ENCODE data around the gene PLEKHG4B.
"Not testable (repeated sequence)": the region's sequence is repeated elsewhere in the genome, so short reads cannot be mapped to it uniquely, and the experiment has no call there.

The PLEKHG4B gene

GRCh38 chr5:163841-164240 lies 71.9 kb downstream of the PLEKHG4B start:
- H3K4me3 ChIP-seq (ENCODE audit: low read length): no peak overlapping the region
- H3K9me3 ChIP-seq (ENCODE audit: control insufficient read depth, low read length): no peaks in the 10 kb centered on the region
- no peak overlapping the region for H3K9ac ChIP-seq (ENCODE audit: low read length)
- no peaks in the 10 kb centered on the region for H3K4me1 ChIP-seq (ENCODE audit: control insufficient read depth, insufficient read depth, low read length)
- no peaks in the 10 kb centered on the region for H3K36me3 ChIP-seq (ENCODE audit: control insufficient read depth, insufficient read depth, low read length)
- no peaks in the 10 kb centered on the region for H3K27me3 ChIP-seq (ENCODE audit: control insufficient read depth, insufficient read depth, low read length)

- no peak overlapping the region for H3K9ac ChIP-seq (ENCODE audit: low read length)
- H3K4me1 ChIP-seq (ENCODE audit: control insufficient read depth, insufficient read depth, low read length): no peaks in the 10 kb centered on the region
- H3K36me3 ChIP-seq (ENCODE audit: control insufficient read depth, insufficient read depth, low read length): no peaks in the 10 kb centered on the region
- no peaks in the 10 kb centered on the region for H3K27me3 ChIP-seq (ENCODE audit: control insufficient read depth, insufficient read depth, low read length)
- no peak overlapping the region for H3K4me3 ChIP-seq (ENCODE audit: low read length)
- no peaks in the 10 kb centered on the region for H3K9me3 ChIP-seq (ENCODE audit: control insufficient read depth, low read length)
Measured at GRCh38 chr5:164244-164643, 72.3 kb downstream of the PLEKHG4B start.

- H3K9me3 ChIP-seq (ENCODE audit: control insufficient read depth, low read length); H3K4me1 ChIP-seq (ENCODE audit: control insufficient read depth, insufficient read depth, low read length); H3K9ac ChIP-seq (ENCODE audit: low read length); H3K36me3 ChIP-seq (ENCODE audit: control insufficient read depth, insufficient read depth, low read length); H3K4me3 ChIP-seq (ENCODE audit: low read length); H3K27me3 ChIP-seq (ENCODE audit: control insufficient read depth, insufficient read depth, low read length): not testable (repeated sequence)
Measured at GRCh38 chr5:164783-165182, 72.8 kb downstream of the PLEKHG4B start.

GRCh38 chr5:166441-167372 lies 74.7 kb downstream of the PLEKHG4B start:
- Histone ChIP-seq H3K9me3 (ENCODE audit: control insufficient read depth, low read length) (no peaks in the 10 kb centered on the region), H3K4me1 (ENCODE audit: control insufficient read depth, insufficient read depth, low read length) (no peaks in the 10 kb centered on the region), H3K27me3 (ENCODE audit: control insufficient read depth, insufficient read depth, low read length) (no peaks in the 10 kb centered on the region), H3K9ac (ENCODE audit: low read length) (no peak overlapping the region), H3K36me3 (ENCODE audit: control insufficient read depth, insufficient read depth, low read length) (no peaks in the 10 kb centered on the region), H3K4me3 (ENCODE audit: low read length) (no peak overlapping the region)

- H3K9me3 ChIP-seq (ENCODE audit: control insufficient read depth, low read length): no peaks in the 10 kb centered on the region
- no peaks in the 10 kb centered on the region for H3K36me3 ChIP-seq (ENCODE audit: control insufficient read depth, insufficient read depth, low read length)
- H3K4me3 ChIP-seq (ENCODE audit: low read length): no peak overlapping the region
- H3K9ac ChIP-seq (ENCODE audit: low read length): no peak overlapping the region
- no peaks in the 10 kb centered on the region for H3K27me3 ChIP-seq (ENCODE audit: control insufficient read depth, insufficient read depth, low read length)
- H3K4me1 ChIP-seq (ENCODE audit: control insufficient read depth, insufficient read depth, low read length): no peaks in the 10 kb centered on the region
Measured at GRCh38 chr5:167511-167910, 75.5 kb downstream of the PLEKHG4B start.

GRCh38 chr5:167982-168660 lies 76.2 kb downstream of the PLEKHG4B start:
- Histone ChIP-seq H3K4me3 (ENCODE audit: low read length) (no peak overlapping the region), H3K9ac (ENCODE audit: low read length) (no peak overlapping the region), H3K9me3 (ENCODE audit: control insufficient read depth, low read length) (no peaks in the 10 kb centered on the region), H3K36me3 (ENCODE audit: control insufficient read depth, insufficient read depth, low read length) (no peaks in the 10 kb centered on the region), H3K4me1 (ENCODE audit: control insufficient read depth, insufficient read depth, low read length) (no peaks in the 10 kb centered on the region), H3K27me3 (ENCODE audit: control insufficient read depth, insufficient read depth, low read length) (no peaks in the 10 kb centered on the region)

- Histone ChIP-seq H3K9me3 (ENCODE audit: control insufficient read depth, low read length) (no peaks in the 10 kb centered on the region), H3K27me3 (ENCODE audit: control insufficient read depth, insufficient read depth, low read length) (no peaks in the 10 kb centered on the region), H3K4me1 (ENCODE audit: control insufficient read depth, insufficient read depth, low read length) (no peaks in the 10 kb centered on the region), H3K4me3 (ENCODE audit: low read length) (no peak overlapping the region), H3K9ac (ENCODE audit: low read length) (no peak overlapping the region), H3K36me3 (ENCODE audit: control insufficient read depth, insufficient read depth, low read length) (no peaks in the 10 kb centered on the region)
Measured at GRCh38 chr5:169071-169727, 77.2 kb downstream of the PLEKHG4B start.

- no peaks in the 10 kb centered on the region for H3K9me3 ChIP-seq (ENCODE audit: control insufficient read depth, low read length)
- H3K27me3 ChIP-seq (ENCODE audit: control insufficient read depth, insufficient read depth, low read length): no peaks in the 10 kb centered on the region
- H3K4me3 ChIP-seq (ENCODE audit: low read length): no peak overlapping the region
- H3K9ac ChIP-seq (ENCODE audit: low read length): no peak overlapping the region
- H3K36me3 ChIP-seq (ENCODE audit: control insufficient read depth, insufficient read depth, low read length): no peaks in the 10 kb centered on the region
- no peaks in the 10 kb centered on the region for H3K4me1 ChIP-seq (ENCODE audit: control insufficient read depth, insufficient read depth, low read length)
Measured at GRCh38 chr5:169728-170094, 77.7 kb downstream of the PLEKHG4B start.

- no peaks in the 10 kb centered on the region for H3K27me3 ChIP-seq (ENCODE audit: control insufficient read depth, insufficient read depth, low read length)
- H3K9ac ChIP-seq (ENCODE audit: low read length): no peak overlapping the region
- no peak overlapping the region for H3K4me3 ChIP-seq (ENCODE audit: low read length)
- H3K4me1 ChIP-seq (ENCODE audit: control insufficient read depth, insufficient read depth, low read length): no peaks in the 10 kb centered on the region
- H3K9me3 ChIP-seq (ENCODE audit: control insufficient read depth, low read length): no peaks in the 10 kb centered on the region
- H3K36me3 ChIP-seq (ENCODE audit: control insufficient read depth, insufficient read depth, low read length): no peaks in the 10 kb centered on the region
Measured at GRCh38 chr5:170971-171800, 79.2 kb downstream of the PLEKHG4B start.

- H3K4me3 ChIP-seq (ENCODE audit: low read length): no peak overlapping the region
- H3K36me3 ChIP-seq (ENCODE audit: control insufficient read depth, insufficient read depth, low read length): no peaks in the 10 kb centered on the region
- H3K9me3 ChIP-seq (ENCODE audit: control insufficient read depth, low read length): no peaks in the 10 kb centered on the region
- H3K9ac ChIP-seq (ENCODE audit: low read length): no peak overlapping the region
- no peaks in the 10 kb centered on the region for H3K27me3 ChIP-seq (ENCODE audit: control insufficient read depth, insufficient read depth, low read length)
- H3K4me1 ChIP-seq (ENCODE audit: control insufficient read depth, insufficient read depth, low read length): no peaks in the 10 kb centered on the region
Measured at GRCh38 chr5:171801-172331, 79.9 kb downstream of the PLEKHG4B start.

- no peaks in the 10 kb centered on the region for H3K9me3 ChIP-seq (ENCODE audit: control insufficient read depth, low read length)
- no peaks in the 10 kb centered on the region for H3K27me3 ChIP-seq (ENCODE audit: control insufficient read depth, insufficient read depth, low read length)
Measured at GRCh38 chr5:172421-172820, 80.5 kb downstream of the PLEKHG4B start.

More at GRCh38 chr5:172421-172820, 80.5 kb downstream of the PLEKHG4B start:
- Histone ChIP-seq H3K36me3 (ENCODE audit: control insufficient read depth, insufficient read depth, low read length) (no peaks in the 10 kb centered on the region), H3K9ac (ENCODE audit: low read length) (no peak overlapping the region), H3K4me1 (ENCODE audit: control insufficient read depth, insufficient read depth, low read length) (no peaks in the 10 kb centered on the region), H3K4me3 (ENCODE audit: low read length) (no peak overlapping the region)
